K562 (cell line): ENCODE data around the gene CREG2. TPM values are rescaled to one million over a fixed set of nuclear protein-coding genes. Genes with fewer than 3 reads are reported as not detected.

Source experiments
- ATAC-seq: fragments of 200-7000 bp; cut with Tn5 transposase; 3 replicates; pipeline ENCODE4 v1.9.1; 2020; ENCODE audit warnings: moderate library complexity
- BruUV-seq: library from RNA; stranded (reverse); fragments of 400-500 nt; replicated peaks from 2 replicates; lab custom pipeline; 2021; lab: Mats Ljungman, UMichigan
- CTCF ChIA-PET: fragments of 300-600 bp; formaldehyde crosslinking; extraction: SDS; loops from one replicate; lab custom pipeline; 2021; ENCODE audit warnings: low intra/inter-chr PET ratio; lab: Yijun Ruan, JAX
- POLR2A ChIA-PET: fragments of 300-600, 350-650 bp; sonication (Branson Sonifier 250); formaldehyde crosslinking; extraction: SDS; loops from one replicate; lab custom pipeline; 2021; ENCODE audit warnings: antibody characterized with exemption, inconsistent platforms; lab: Yijun Ruan, JAX
- DNase-seq, 4 experiments: peaks; one replicate each; pipeline versions ENCODE4 v3.0.0 to v3.0.0-alpha.2; 2011 to 2018; ENCODE audit warnings: low spot score in 3 of 4, mixed read lengths in 3 of 4; ENCODE audit errors: extremely low read depth in 1 of 4
- FAIRE-seq: peaks from 2 replicates; lab custom pipeline; 2011; peaks lifted over from hg19 to GRCh38; lab: Jason Lieb, UNC
- H2AFZ ChIP-seq: 2 replicates; pipeline ENCODE4 v1.6.0; 2011; ENCODE audit warnings: low read depth, low read length, control low read depth, inconsistent platforms
- H3K27ac ChIP-seq: fragments of 200-600 bp; 3 replicates; pipeline ENCODE4 v1.8.0; 2011; ENCODE audit warnings: low read depth, mild to moderate bottlenecking, control low read depth, inconsistent platforms, low read length, moderate library complexity, mixed read lengths; ENCODE audit errors: extremely low read depth
- H3K27me3 ChIP-seq, 2 experiments: fragments of 300-600 bp in 1 of 2; 2 replicates in 1 of 2; 3 replicates in 1 of 2; pipeline versions ENCODE4 v1.6.0 to v1.8.0; 2011; ENCODE audit warnings: inconsistent platforms in 2 of 2, low read length in 2 of 2, mild to moderate bottlenecking in 1 of 2, mixed read lengths in 1 of 2, moderate library complexity in 1 of 2; ENCODE audit not compliant: control insufficient read depth in 2 of 2, insufficient read depth in 2 of 2
- H3K36me3 ChIP-seq: fragments of 300-600 bp; 3 replicates; pipeline ENCODE4 v1.8.0; 2011; ENCODE audit warnings: mild to moderate bottlenecking, low read length, inconsistent platforms; ENCODE audit not compliant: control insufficient read depth, insufficient read depth
- H3K4me1 ChIP-seq, 2 experiments: fragments of 200-600 bp in 1 of 2; replicated peaks in 1 of 2; 2 replicates in 1 of 2; 3 replicates in 1 of 2; pipeline versions ENCODE4 v1.5.1 to v1.8.0; 2011; ENCODE audit warnings: inconsistent platforms in 2 of 2, low read length in 2 of 2, mild to moderate bottlenecking in 1 of 2, mixed read lengths in 1 of 2, moderate library complexity in 1 of 2; ENCODE audit not compliant: control insufficient read depth in 2 of 2, insufficient read depth in 2 of 2
- H3K4me2 ChIP-seq: 2 replicates; pipeline ENCODE4 v1.6.1; 2011; ENCODE audit warnings: low read length, control low read depth, inconsistent platforms, mixed read lengths; ENCODE audit not compliant: insufficient read depth
- H3K4me3 ChIP-seq: fragments of 200-600 bp; sonication (generic), shearing (Covaris generic); 2 replicates; pipeline ENCODE4 v1.5.1; 2016; ENCODE audit warnings: control low read depth, inconsistent platforms
- H3K79me2 ChIP-seq: fragments of 200-600 bp; 3 replicates; pipeline ENCODE4 v1.8.0; 2011; ENCODE audit warnings: low read length, inconsistent platforms; ENCODE audit not compliant: control insufficient read depth, insufficient read depth
- H3K9ac ChIP-seq, 2 experiments: 2 replicates each; pipeline versions ENCODE4 v1.6.0 to v1.6.1; 2011; ENCODE audit warnings: low read depth in 2 of 2, low read length in 2 of 2, control low read depth in 1 of 2, inconsistent platforms in 1 of 2, mild to moderate bottlenecking in 1 of 2, mixed read lengths in 1 of 2; ENCODE audit not compliant: insufficient read depth in 1 of 2
- H3K9me1 ChIP-seq: one replicate; pipeline ENCODE4 v1.6.0; 2011; ENCODE audit warnings: inconsistent platforms, mild to moderate bottlenecking, low read length, moderate library complexity; ENCODE audit not compliant: control insufficient read depth, insufficient read depth
- H3K9me3 ChIP-seq: replicated peaks from 2 replicates; pipeline ENCODE4 v1.5.1; 2011; ENCODE audit warnings: low read depth, low read length, inconsistent platforms; ENCODE audit not compliant: control insufficient read depth, insufficient read depth
- H4K20me1 ChIP-seq: replicated peaks from 2 replicates; pipeline ENCODE4 v1.6.1; 2011; ENCODE audit warnings: low read length, inconsistent platforms, mixed read lengths; ENCODE audit not compliant: control insufficient read depth, insufficient read depth
- DLX4 ChIP-seq: fragments of 250-450 bp; sonication (Bioruptor Pico); IDR thresholded peaks from 2 replicates; pipeline ENCODE4 v1.6.1; 2021; ENCODE audit warnings: mild to moderate bottlenecking
- HOXB6 ChIP-seq: fragments of 250-450 bp; sonication (Bioruptor Pico); IDR thresholded peaks from 2 replicates; pipeline ENCODE4 v1.5.1; 2022; ENCODE audit warnings: mild to moderate bottlenecking, borderline replicate concordance
- KAT2B ChIP-seq: IDR thresholded peaks from one replicate; pipeline ENCODE4 v1.6.1; 2012; ENCODE audit warnings: low read depth, mild to moderate bottlenecking, control low read depth, inconsistent platforms, low read length, moderate library complexity
- MCM7 ChIP-seq, 2 experiments: fragments of 450-650 bp; IDR thresholded peaks; 2 replicates each; pipeline ENCODE4 v1.6.1; 2016 to 2018
- NFRKB ChIP-seq: fragments of 450-650 bp; IDR thresholded peaks from 2 replicates; pipeline ENCODE4 v1.6.1; 2016; ENCODE audit warnings: low read depth
- PYGO2 ChIP-seq: fragments of 450-650 bp; IDR thresholded peaks from 2 replicates; pipeline ENCODE4 v1.6.1; 2016; ENCODE audit warnings: mild to moderate bottlenecking, missing genetic modification characterization, moderate library complexity, missing compliant biosample characterization
- SAFB ChIP-seq: fragments of 200-400 bp; formaldehyde crosslinking; IDR thresholded peaks from 2 replicates; pipeline ENCODE4 v1.6.1; 2017; ENCODE audit warnings: low read depth, low read length, borderline replicate concordance
- TFE3 ChIP-seq: fragments of 450-650 bp; formaldehyde crosslinking; IDR thresholded peaks from 2 replicates; pipeline ENCODE4 v1.4.0; 2020; ENCODE audit warnings: mild to moderate bottlenecking, mixed read lengths
- ZBTB49 ChIP-seq: sonication (generic); formaldehyde crosslinking; IDR thresholded peaks from 2 replicates; pipeline ENCODE4 v1.8.0; 2022; ENCODE audit warnings: missing genetic modification reagents, mild to moderate bottlenecking, borderline replicate concordance
- ZNF408 ChIP-seq: fragments of 250-450 bp; sonication (Bioruptor Pico); IDR thresholded peaks from 2 replicates; pipeline ENCODE4 v1.4.0; 2020; ENCODE audit warnings: low read depth, mild to moderate bottlenecking, moderate library complexity
- ZNF740 ChIP-seq, 3 experiments: fragments of 200-800 bp in 1 of 3; sonication (Bioruptor generic) in 1 of 3; sonication (generic) in 1 of 3; formaldehyde crosslinking in 1 of 3; IDR thresholded peaks; 2 replicates each; pipeline versions ENCODE4 v1.6.1 to v1.8.0; 2016 to 2022; ENCODE audit warnings: mild to moderate bottlenecking in 2 of 3, missing compliant biosample characterization in 2 of 3, missing genetic modification characterization in 2 of 3, missing genetic modification reagents in 1 of 3
- WGBS: fragments of 100-300 bp; shearing (Covaris generic); methylation state at CpG from one replicate; pipeline ENCODE4 v1.1.6; 2016; ENCODE audit warnings: low coverage, mixed read lengths; ENCODE audit not compliant: insufficient coverage; ENCODE audit errors: missing lambda C conversion rate; 5-methylcytosine and 5-hydroxymethylcytosine counted together
- in situ Hi-C: fragments of 300-500 bp; cut with MboI; formaldehyde crosslinking; loops from 4 replicates; pipeline ENCODE4 v1.15.0; 2018; ENCODE audit warnings: inconsistent platforms, mixed read lengths
- intact Hi-C: fragments of 100-400 bp; cut with micrococcal nuclease; formaldehyde crosslinking; loops from 2 replicates; pipeline ENCODE4 v1.14.2; 2022
- polyA plus RNA-seq, 8 experiments: library from polyadenylated mRNA; depleted of rRNA in 4 of 8; stranded (reverse) in 5 of 8; unstranded in 3 of 8; fragments of >200 nt; fragmentation: Nextera tagmentation in 2 of 8; fragmentation: Illumina TruSeq in 1 of 8; extraction: Ambion mirVana in 2 of 8; extraction: Trizol in 1 of 8; gene quantifications; 2 replicates each; pipeline versions ENCODE4 v1.2.1 to v1.2.3, GENCODE V29; 2011 to 2014; ENCODE audit warnings: inconsistent platforms in 1 of 8, missing spikeins in 1 of 8
- total RNA-seq, 7 experiments: library from RNA; depleted of rRNA in 6 of 7; stranded (reverse); fragments of >200 nt in 6 of 7; fragmentation: Illumina TruSeq in 2 of 7; extraction: Trizol in 2 of 7; gene quantifications; 2 replicates each; pipeline versions ENCODE4 v1.2.1 to v1.2.3, GENCODE V29; 2011 to 2021; ENCODE audit warnings: low replicate concordance in 1 of 7
- TF ChIP-seq, protein P1 (sequence below): sonication (generic); formaldehyde crosslinking; IDR thresholded peaks from 2 replicates; pipeline ENCODE4 v1.8.0; 2022; ENCODE audit warnings: missing genetic modification reagents, mild to moderate bottlenecking, borderline replicate concordance
- TF ChIP-seq, protein P2 (sequence below): fragments of 250-450 bp; sonication (Bioruptor Pico); IDR thresholded peaks from 2 replicates; pipeline ENCODE4 v1.8.0; 2021; ENCODE audit warnings: borderline replicate concordance, mild to moderate bottlenecking, moderate library complexity; ENCODE audit not compliant: poor library complexity, severe bottlenecking

CREG2 gene
- total and polyA plus RNA-seq, 9 of the 15 experiments (the other 6 are each of a cell fraction or from before 2014, with no cell fraction given), result not detected

DNA sequence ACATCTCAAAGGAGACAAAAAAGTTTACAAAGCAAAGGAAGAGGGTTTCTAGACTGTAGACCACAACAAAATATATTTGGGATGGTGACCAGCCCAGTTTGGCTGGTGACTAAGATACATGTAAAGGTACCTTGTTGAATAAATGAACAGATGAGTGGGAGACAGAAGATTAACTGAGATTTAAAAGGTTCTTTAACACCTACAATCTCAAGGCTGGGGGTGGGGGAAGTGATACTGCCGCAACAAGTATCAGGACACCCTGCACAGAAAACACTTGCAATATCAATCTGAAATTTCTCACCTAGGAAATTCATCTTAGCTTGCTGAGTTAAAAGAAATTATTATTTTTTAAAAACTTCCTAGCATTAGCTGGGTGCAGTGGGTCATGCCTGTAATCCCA lies 87.1 kb downstream of the CREG2 start:
- no peak for FAIRE-seq
- Histone ChIP-seq H3K9me3 (no peaks in the 10 kb centered on the region), H3K9ac (no peak overlapping the region), H3K79me2 (peaks cover 94% of the 10 kb centered on the region), H3K36me3 (peaks cover 37% of the 10 kb centered on the region), H3K9me1 (no peaks in the 10 kb centered on the region), H3K27me3 (no peaks in the 10 kb centered on the region), H2AFZ (no peak overlapping the region), H3K27ac (no peak overlapping the region), H4K20me1 (peaks cover 13% of the 10 kb centered on the region), H3K4me3 (no peak overlapping the region), H3K4me2 (no peak overlapping the region), H3K4me1 (peaks cover 0 to 3% of the 10 kb centered on the region in 2 experiments; a peak in 3 of 5 replicates)
- no TSS peak for BruUV-seq
- no peak for DNase-seq
- no peak for ATAC-seq
- 89% methylated on average over 1 of the region's 1 CpG for WGBS
- POLR2A ChIA-PET, result interaction anchor here (2.2 kb wide), 1 partner anchor 9 kb away, joined by 9 read pairs; the partner anchor contains the start of gene RNF149
- in situ Hi-C loops (no loop called here), intact Hi-C loops (no loop called here)
- CTCF ChIA-PET, result no interaction called here
- TF ChIP-seq MCM7 (IDR thresholded peaks at IDR 0.05) (no peak), SAFB (no peak), ZNF408 (CRISPR knock-in tag) (no peak), DLX4 (CRISPR knock-in tag) (no peak), ZNF740 (CRISPR knock-in tag; IDR thresholded peaks at IDR 0.05) (no peak), ZNF740 (tag; IDR thresholded peaks at IDR 0.05) (no peak), KAT2B (no peak), HOXB6 (CRISPR knock-in tag) (no peak), PYGO2 (tag) (no peak), NFRKB (no peak), TFE3 (no peak), ZBTB49 (CRISPR knock-in tag) (no peak)
- TF ChIP-seq, protein P1, sequence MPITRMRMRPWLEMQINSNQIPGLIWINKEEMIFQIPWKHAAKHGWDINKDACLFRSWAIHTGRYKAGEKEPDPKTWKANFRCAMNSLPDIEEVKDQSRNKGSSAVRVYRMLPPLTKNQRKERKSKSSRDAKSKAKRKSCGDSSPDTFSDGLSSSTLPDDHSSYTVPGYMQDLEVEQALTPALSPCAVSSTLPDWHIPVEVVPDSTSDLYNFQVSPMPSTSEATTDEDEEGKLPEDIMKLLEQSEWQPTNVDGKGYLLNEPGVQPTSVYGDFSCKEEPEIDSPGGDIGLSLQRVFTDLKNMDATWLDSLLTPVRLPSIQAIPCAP (CRISPR knock-in tag), result no peak
- TF ChIP-seq, protein P2, sequence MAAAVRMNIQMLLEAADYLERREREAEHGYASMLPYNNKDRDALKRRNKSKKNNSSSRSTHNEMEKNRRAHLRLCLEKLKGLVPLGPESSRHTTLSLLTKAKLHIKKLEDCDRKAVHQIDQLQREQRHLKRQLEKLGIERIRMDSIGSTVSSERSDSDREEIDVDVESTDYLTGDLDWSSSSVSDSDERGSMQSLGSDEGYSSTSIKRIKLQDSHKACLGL (CRISPR knock-in tag), result no peak
